HCT116 (cell line): Measurements from ENCODE around the gene TTC21B.

Source experiments
- CTCF ChIP-seq, 3 experiments: fragments of 200-600 bp in 1 of 3; sonication (generic) in 1 of 3; IDR thresholded peaks in 2 of 3; conservative IDR thresholded peaks in 1 of 3; 2 replicates each; pipeline ENCODE4 v1.5.1; 2012 to 2017; ENCODE audit warnings: low read depth in 2 of 3, low read length in 2 of 3, antibody characterized with exemption in 1 of 3, borderline replicate concordance in 1 of 3, control low read depth in 1 of 3, mild to moderate bottlenecking in 1 of 3, mixed read lengths in 1 of 3, mixed run types in 1 of 3, moderate library complexity in 1 of 3; ENCODE audit not compliant: insufficient read depth in 1 of 3
- EZH2 ChIP-seq: fragments of 200-600 bp; sonication (generic); IDR thresholded peaks from 2 replicates; pipeline ENCODE4 v1.6.1; 2017; ENCODE audit warnings: antibody characterized with exemption, mixed run types
- EZH2phosphoT487 ChIP-seq: fragments of 200-600 bp; IDR thresholded peaks from 2 replicates; pipeline ENCODE4 v1.6.1; 2018; ENCODE audit warnings: antibody characterized with exemption, borderline replicate concordance
- JUND ChIP-seq: IDR thresholded peaks from 2 replicates; pipeline ENCODE4 v1.6.1; 2012
- POLR2A ChIP-seq: IDR thresholded peaks from 2 replicates; pipeline ENCODE4 v1.7.0; 2011; ENCODE audit warnings: borderline replicate concordance; ENCODE audit not compliant: insufficient read depth, insufficient read length; ENCODE audit errors: extremely low read depth
- POLR2AphosphoS5 ChIP-seq: IDR thresholded peaks from 2 replicates; pipeline ENCODE4 v1.6.1; 2011; ENCODE audit warnings: mild to moderate bottlenecking, low read depth, low read length, moderate library complexity
- RAD21 ChIP-seq: IDR thresholded peaks from 2 replicates; pipeline ENCODE4 v1.6.1; 2012; ENCODE audit warnings: low read depth, mild to moderate bottlenecking
- SP1 ChIP-seq: IDR thresholded peaks from 2 replicates; pipeline ENCODE4 v1.6.1; 2012; ENCODE audit warnings: low read depth
- TCF7L2 ChIP-seq: IDR thresholded peaks from 2 replicates; pipeline ENCODE4 v1.7.0; 2011; ENCODE audit warnings: borderline replicate concordance, inconsistent platforms; ENCODE audit not compliant: insufficient read depth, insufficient read length; ENCODE audit errors: extremely low read depth
- YY1 ChIP-seq: IDR thresholded peaks from 2 replicates; pipeline ENCODE4 v1.6.1; 2011; ENCODE audit warnings: low read length, low read depth, moderate library complexity, mild to moderate bottlenecking; ENCODE audit not compliant: insufficient replicate concordance; ENCODE audit errors: extremely low read depth
- TF ChIP-seq, protein P1 (sequence below): IDR thresholded peaks from 2 replicates; pipeline ENCODE4 v1.6.1; 2011; ENCODE audit warnings: mild to moderate bottlenecking, low read length, moderate library complexity; ENCODE audit not compliant: insufficient replicate concordance; ENCODE audit errors: extremely low read depth

- TF ChIP-seq, protein P1, sequence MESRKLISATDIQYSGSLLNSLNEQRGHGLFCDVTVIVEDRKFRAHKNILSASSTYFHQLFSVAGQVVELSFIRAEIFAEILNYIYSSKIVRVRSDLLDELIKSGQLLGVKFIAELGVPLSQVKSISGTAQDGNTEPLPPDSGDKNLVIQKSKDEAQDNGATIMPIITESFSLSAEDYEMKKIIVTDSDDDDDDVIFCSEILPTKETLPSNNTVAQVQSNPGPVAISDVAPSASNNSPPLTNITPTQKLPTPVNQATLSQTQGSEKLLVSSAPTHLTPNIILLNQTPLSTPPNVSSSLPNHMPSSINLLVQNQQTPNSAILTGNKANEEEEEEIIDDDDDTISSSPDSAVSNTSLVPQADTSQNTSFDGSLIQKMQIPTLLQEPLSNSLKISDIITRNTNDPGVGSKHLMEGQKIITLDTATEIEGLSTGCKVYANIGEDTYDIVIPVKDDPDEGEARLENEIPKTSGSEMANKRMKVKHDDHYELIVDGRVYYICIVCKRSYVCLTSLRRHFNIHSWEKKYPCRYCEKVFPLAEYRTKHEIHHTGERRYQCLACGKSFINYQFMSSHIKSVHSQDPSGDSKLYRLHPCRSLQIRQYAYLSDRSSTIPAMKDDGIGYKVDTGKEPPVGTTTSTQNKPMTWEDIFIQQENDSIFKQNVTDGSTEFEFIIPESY, result no peak
- TF ChIP-seq EZH2phosphoT487 (no peak), POLR2A (no peak), CTCF (IDR thresholded peaks at IDR 0.05 in 2 of 3, conservative IDR thresholded peaks at IDR 0.05 in 1 of 3; ENCODE audit: borderline replicate concordance in 1 of 3, insufficient read depth in 1 of 3, low read depth in 2 of 3, low read length in 2 of 3) (no peak), EZH2 (no peak), JUND (no peak), RAD21 (no peak), YY1 (no peak), POLR2AphosphoS5 (no peak), SP1 (no peak), TCF7L2 (no peak)
Measured at GRCh38 chr2:166000401-166000800, 46.8 kb upstream of the TTC21B start.
